Neuronal stem cell (in vitro differentiated cells): Measurements from ENCODE around the gene CRYBG3.

Source experiments
- DNase-seq: peaks from one replicate; pipeline ENCODE4 v3.0.0-alpha.2; 2013; ENCODE audit warnings: low spot score
- H2AFZ ChIP-seq: one replicate; pipeline ENCODE4 v1.6.1; 2013; ENCODE audit warnings: mild to moderate bottlenecking, low read length, inconsistent platforms
- H2AK5ac ChIP-seq: 2 replicates; pipeline ENCODE4 v1.6.1; 2013; ENCODE audit warnings: low read depth, mild to moderate bottlenecking, inconsistent platforms, low read length, moderate library complexity, mixed read lengths
- H2BK120ac ChIP-seq: 2 replicates; pipeline ENCODE4 v1.6.1; 2013; ENCODE audit warnings: low read depth, mild to moderate bottlenecking, inconsistent platforms, low read length, moderate library complexity, mixed read lengths
- H2BK12ac ChIP-seq: one replicate; pipeline ENCODE4 v1.6.1; 2013; ENCODE audit warnings: low read length, inconsistent platforms
- H2BK15ac ChIP-seq: 2 replicates; pipeline ENCODE4 v1.6.1; 2013; ENCODE audit warnings: mild to moderate bottlenecking, low read length, inconsistent platforms, mixed read lengths
- H2BK5ac ChIP-seq: one replicate; pipeline ENCODE4 v1.6.1; 2013; ENCODE audit warnings: inconsistent platforms, mild to moderate bottlenecking, low read length, moderate library complexity
- H3K14ac ChIP-seq: one replicate; pipeline ENCODE4 v1.6.1; 2013; ENCODE audit warnings: low read length, inconsistent platforms
- H3K18ac ChIP-seq: 2 replicates; pipeline ENCODE4 v1.6.1; 2013; ENCODE audit warnings: low read length, inconsistent platforms
- H3K23ac ChIP-seq: 2 replicates; pipeline ENCODE4 v1.6.1; 2013; ENCODE audit warnings: low read depth, mild to moderate bottlenecking, mixed read lengths, low read length, inconsistent platforms; ENCODE audit not compliant: poor library complexity
- H3K27ac ChIP-seq: replicated peaks from 3 replicates; pipeline ENCODE4 v1.5.1; 2013; ENCODE audit warnings: low read length, inconsistent platforms
- H3K27me3 ChIP-seq, 3 experiments: 2 replicates each; pipeline ENCODE4 v1.6.1; 2013; ENCODE audit warnings: low read length in 3 of 3, mild to moderate bottlenecking in 2 of 3, inconsistent platforms in 1 of 3, low read depth in 1 of 3, mixed read lengths in 1 of 3, moderate library complexity in 1 of 3; ENCODE audit not compliant: control insufficient read depth in 3 of 3, insufficient read depth in 3 of 3
- H3K36me3 ChIP-seq, 2 donors: replicated peaks in 1 of 2; 2 replicates each; pipeline ENCODE4 v1.6.1; 2013; ENCODE audit warnings: low read length in 2 of 2; ENCODE audit not compliant: control insufficient read depth in 2 of 2, insufficient read depth in 2 of 2
- H3K4ac ChIP-seq: 2 replicates; pipeline ENCODE4 v1.6.1; 2013; ENCODE audit warnings: inconsistent platforms, mild to moderate bottlenecking, low read length, moderate library complexity
- H3K4me1 ChIP-seq, 2 donors: 1 replicate in 1 of 2; 2 replicates in 1 of 2; pipeline ENCODE4 v1.6.1; 2013; ENCODE audit warnings: low read length in 2 of 2, low read depth in 1 of 2; ENCODE audit not compliant: control insufficient read depth in 2 of 2, insufficient read depth in 1 of 2
- H3K4me2 ChIP-seq: one replicate; pipeline ENCODE4 v1.6.1; 2013; ENCODE audit warnings: mild to moderate bottlenecking, low read length, inconsistent platforms; ENCODE audit not compliant: insufficient read depth, poor library complexity, severe bottlenecking
- H3K4me3 ChIP-seq, 2 donors: 2 replicates each; pipeline ENCODE4 v1.5.1; 2013; ENCODE audit warnings: low read length in 2 of 2, mild to moderate bottlenecking in 2 of 2, inconsistent platforms in 1 of 2, moderate library complexity in 1 of 2
- H3K79me1 ChIP-seq: one replicate; pipeline ENCODE4 v1.6.1; 2013; ENCODE audit warnings: low read depth, mild to moderate bottlenecking, inconsistent platforms, low read length, moderate library complexity
- H3K9ac ChIP-seq: one replicate; pipeline ENCODE4 v1.6.1; 2013; ENCODE audit warnings: mild to moderate bottlenecking, low read depth, low read length, inconsistent platforms; ENCODE audit not compliant: poor library complexity
- H3K9me3 ChIP-seq, 2 donors: replicated peaks in 1 of 2; 2 replicates each; pipeline versions ENCODE3 to v1.6.1; 2013; ENCODE audit warnings: low read length in 2 of 2, mild to moderate bottlenecking in 2 of 2, inconsistent platforms in 1 of 2, low read depth in 1 of 2, mixed read lengths in 1 of 2, moderate library complexity in 1 of 2; ENCODE audit not compliant: control insufficient read depth in 2 of 2, insufficient read depth in 1 of 2
- H4K8ac ChIP-seq: one replicate; pipeline ENCODE4 v1.6.1; 2013; ENCODE audit warnings: low read depth, mild to moderate bottlenecking, inconsistent platforms, low read length, moderate library complexity
- H4K91ac ChIP-seq: one replicate; pipeline ENCODE4 v1.6.1; 2013; ENCODE audit warnings: low read length, low read depth, mild to moderate bottlenecking, inconsistent platforms; ENCODE audit not compliant: poor library complexity
- WGBS, 2 donors: extraction: QIAGEN DNeasy Blood & Tissue Kit; methylation state at CpG; one replicate each; pipeline ENCODE4 v1.1.7; 2013; ENCODE audit warnings: missing lambda C conversion rate in 2 of 2, mixed read lengths in 1 of 2; ENCODE audit not compliant: insufficient read length in 2 of 2, insufficient replicate concordance in 1 of 2; ENCODE audit errors: extremely low coverage in 2 of 2; 5-methylcytosine and 5-hydroxymethylcytosine counted together

Gene CRYBG3

DNA sequence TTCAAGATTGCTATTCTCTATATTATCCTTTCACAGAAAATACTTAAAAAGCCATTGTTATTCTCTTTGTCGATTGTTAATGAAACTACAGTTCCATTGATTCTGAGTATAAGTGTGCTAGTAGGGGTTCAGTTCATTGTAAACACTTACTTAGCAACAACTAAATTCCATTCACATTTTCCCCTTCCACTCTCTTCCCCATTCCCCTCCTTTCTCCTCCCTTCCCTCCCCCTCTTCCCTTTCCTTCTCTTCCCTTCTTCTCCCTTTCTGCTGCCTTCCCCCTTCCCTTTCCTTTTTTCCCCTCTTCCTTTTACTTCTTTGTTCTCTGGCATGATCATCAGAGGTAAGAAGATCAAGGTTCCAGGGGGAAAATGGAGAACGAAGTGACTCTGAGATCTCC, 171.7 kb downstream of the CRYBG3 start:
- Histone ChIP-seq H2AK5ac (no peak overlapping the region), H2BK120ac (no peak overlapping the region), H3K4me1 (peaks cover 0 to 2% of the 10 kb centered on the region in 2 donors), H3K9ac (no peak overlapping the region), H2BK12ac (no peak overlapping the region), H3K4me2 (no peak overlapping the region), H4K91ac (no peak overlapping the region), H3K79me1 (no peaks in the 10 kb centered on the region), H3K18ac (no peak overlapping the region), H4K8ac (no peak overlapping the region), H3K4ac (no peak overlapping the region), H3K36me3 (no peaks in the 10 kb centered on the region), H3K4me3 (no peak overlapping the region), H2BK5ac (no peak overlapping the region), H2AFZ (no peak overlapping the region), H2BK15ac (no peak overlapping the region), H3K27ac (no peak overlapping the region), H3K14ac (no peak overlapping the region), H3K23ac (no peak overlapping the region), H3K27me3 (no peaks in the 10 kb centered on the region), H3K9me3 (peaks cover 0 to 1% of the 10 kb centered on the region in 2 donors)
- no peak for DNase-seq
- no CpG with 5 or more reads among the region's 2 CpGs for WGBS, 2 donors

DNA sequence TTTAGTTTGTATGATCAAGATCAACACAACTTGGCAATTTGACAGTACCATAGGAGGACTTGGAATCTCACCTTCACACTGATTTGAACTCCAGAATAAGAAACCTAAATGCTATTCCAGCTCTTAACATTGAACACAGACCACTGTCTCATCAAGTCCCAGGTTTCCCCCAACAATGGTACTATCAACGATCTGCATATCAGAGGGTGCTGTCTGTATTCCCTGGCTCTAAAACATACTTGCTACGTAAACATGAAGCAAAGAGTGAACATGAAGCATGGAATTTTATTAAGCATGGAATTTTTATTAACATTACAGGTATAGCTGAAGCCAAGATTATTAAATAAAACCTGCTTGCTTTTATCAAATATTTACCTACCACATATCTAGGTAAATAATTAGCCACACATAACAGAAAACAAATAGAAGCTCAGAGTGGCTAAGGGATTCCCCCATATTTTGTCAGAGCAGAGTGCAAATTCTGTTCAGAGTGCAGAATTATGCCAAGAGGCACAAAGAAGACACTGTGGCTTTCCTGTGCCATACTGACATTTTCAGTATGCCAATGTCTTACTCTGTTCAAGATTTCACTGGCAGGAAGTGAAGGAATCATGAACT, 172.6 kb downstream of the CRYBG3 start:
- Histone ChIP-seq H3K36me3 (no peaks in the 10 kb centered on the region), H3K14ac (no peak overlapping the region), H2AK5ac (no peak overlapping the region), H4K8ac (no peak overlapping the region), H3K9ac (no peak overlapping the region), H3K23ac (no peak overlapping the region), H2BK120ac (no peak overlapping the region), H3K9me3 (no peaks in the 10 kb centered on the region), H3K4me2 (no peak overlapping the region), H2BK15ac (no peak overlapping the region), H3K18ac (no peak overlapping the region), H4K91ac (no peak overlapping the region), H3K27ac (no peak overlapping the region), H2BK12ac (no peak overlapping the region), H3K4me3 (no peak overlapping the region), H3K4me1 (peaks cover 0 to 2% of the 10 kb centered on the region in 2 donors), H3K79me1 (no peaks in the 10 kb centered on the region), H2BK5ac (no peak overlapping the region), H2AFZ (no peak overlapping the region), H3K4ac (no peak overlapping the region), H3K27me3 (no peaks in the 10 kb centered on the region)
- no peak for DNase-seq
- WGBS, 2 donors, result no CpG with 5 or more reads among the region's 2 CpGs
